Panc1 (cell line): Measurements from ENCODE around the gene CCM2L. TPM values are rescaled to one million over a fixed set of nuclear protein-coding genes. Genes with fewer than 3 reads are reported as not detected.
A peak's percentile ranks its signal among the peaks of the same experiment; 100 is the strongest.

Experiments used
- ATAC-seq: fragments of 200-7000 bp; cut with Tn5 transposase; 2 replicates; pipeline ENCODE4 v1.9.1; 2020; ENCODE audit warnings: mild to moderate bottlenecking, moderate library complexity
- BruUV-seq: library from RNA; stranded (reverse); fragments of 400-500 nt; replicated peaks from 2 replicates; lab custom pipeline; 2021; lab: Mats Ljungman, UMichigan
- CTCF ChIA-PET: fragments of 300-600 bp; sonication (Branson Sonifier 250); formaldehyde crosslinking; loops from one replicate; lab custom pipeline; 2022; ENCODE audit warnings: antibody characterized with exemption; lab: Charles Lee
- POLR2A ChIA-PET: fragments of 300-600 bp; sonication (Branson Sonifier 250); formaldehyde crosslinking; loops from one replicate; lab custom pipeline; 2022; ENCODE audit warnings: antibody characterized with exemption; lab: Charles Lee
- DNase-seq: peaks from one replicate; pipeline ENCODE4 v3.0.0-alpha.2; 2010; ENCODE audit warnings: low read depth, low spot score
- H3K27ac ChIP-seq: 2 replicates; pipeline ENCODE4 v1.5.1; 2011; ENCODE audit warnings: mild to moderate bottlenecking, low read length, inconsistent platforms
- H3K27me3 ChIP-seq: fragments of 200-500 bp; sonication (Bioruptor generic); 2 replicates; pipeline ENCODE4 v1.6.0; 2014; ENCODE audit warnings: low read length, inconsistent platforms; ENCODE audit not compliant: control insufficient read depth, insufficient read depth
- H3K36me3 ChIP-seq: fragments of 200-500 bp; sonication (Bioruptor generic); 2 replicates; pipeline ENCODE4 v1.5.1; 2014; ENCODE audit warnings: inconsistent platforms, mild to moderate bottlenecking, low read length, moderate library complexity; ENCODE audit not compliant: control insufficient read depth, insufficient read depth
- H3K4me1 ChIP-seq: 2 replicates; pipeline ENCODE4 v1.5.1; 2011; ENCODE audit warnings: inconsistent platforms, mild to moderate bottlenecking, low read length, moderate library complexity; ENCODE audit not compliant: control insufficient read depth, insufficient read depth
- H3K4me3 ChIP-seq, 2 experiments: 2 replicates each; pipeline ENCODE4 v1.5.1; 2011 to 2012; ENCODE audit warnings: low read depth in 2 of 2, low read length in 2 of 2, mild to moderate bottlenecking in 2 of 2, inconsistent platforms in 1 of 2, moderate library complexity in 1 of 2
- H3K9me3 ChIP-seq: fragments of 200-500 bp; sonication (Bioruptor generic); 2 replicates; pipeline ENCODE4 v1.5.1; 2014; ENCODE audit warnings: low read depth, mild to moderate bottlenecking, inconsistent platforms, low read length, moderate library complexity; ENCODE audit not compliant: control insufficient read depth, insufficient read depth
- POLR2AphosphoS5 ChIP-seq: IDR thresholded peaks from 2 replicates; pipeline ENCODE4 v1.6.1; 2012; ENCODE audit warnings: mild to moderate bottlenecking, low read depth, low read length, moderate library complexity
- SIN3A ChIP-seq: IDR thresholded peaks from 2 replicates; pipeline ENCODE4 v1.6.1; 2012; ENCODE audit warnings: low read depth, mild to moderate bottlenecking, low read length, moderate library complexity, borderline replicate concordance; ENCODE audit not compliant: insufficient read depth
- TCF7L2 ChIP-seq: IDR thresholded peaks from 2 replicates; pipeline ENCODE4 v1.6.1; 2011; ENCODE audit warnings: mild to moderate bottlenecking, low read depth, low read length, inconsistent platforms
- in situ Hi-C: cut with HindIII; loops from 2 replicates; pipeline ENCODE4 v1.10.0; 2016; ENCODE audit warnings: low sequenced_read_pairs, low pct_unique_long_range_greater_than_20kb
- intact Hi-C: fragments of 100-400 bp; cut with micrococcal nuclease; formaldehyde crosslinking; loops from one replicate; pipeline ENCODE4 v1.10.0; 2022; ENCODE audit not compliant: unreplicated experiment
- total RNA-seq: library from RNA; stranded (reverse); gene quantifications from one replicate; pipeline ENCODE4 v1.2.1, GENCODE V29; 2021; ENCODE audit not compliant: unreplicated experiment
- TF ChIP-seq, protein P1 (sequence below), 2 experiments: IDR thresholded peaks; 2 replicates each; pipeline ENCODE4 v1.6.1; 2011 to 2012; ENCODE audit warnings: low read depth in 2 of 2, control low read depth in 1 of 2, low read length in 1 of 2, mild to moderate bottlenecking in 1 of 2, moderate library complexity in 1 of 2; ENCODE audit not compliant: insufficient read depth in 1 of 2
- TF ChIP-seq, protein P2 (sequence below): fragments of 450-650 bp; IDR thresholded peaks from 2 replicates; pipeline ENCODE4 v1.5.1; 2017; ENCODE audit warnings: mild to moderate bottlenecking

The CCM2L gene
- total RNA-seq, 1 experiment from 2014 or later: 45.4 TPM

DNA sequence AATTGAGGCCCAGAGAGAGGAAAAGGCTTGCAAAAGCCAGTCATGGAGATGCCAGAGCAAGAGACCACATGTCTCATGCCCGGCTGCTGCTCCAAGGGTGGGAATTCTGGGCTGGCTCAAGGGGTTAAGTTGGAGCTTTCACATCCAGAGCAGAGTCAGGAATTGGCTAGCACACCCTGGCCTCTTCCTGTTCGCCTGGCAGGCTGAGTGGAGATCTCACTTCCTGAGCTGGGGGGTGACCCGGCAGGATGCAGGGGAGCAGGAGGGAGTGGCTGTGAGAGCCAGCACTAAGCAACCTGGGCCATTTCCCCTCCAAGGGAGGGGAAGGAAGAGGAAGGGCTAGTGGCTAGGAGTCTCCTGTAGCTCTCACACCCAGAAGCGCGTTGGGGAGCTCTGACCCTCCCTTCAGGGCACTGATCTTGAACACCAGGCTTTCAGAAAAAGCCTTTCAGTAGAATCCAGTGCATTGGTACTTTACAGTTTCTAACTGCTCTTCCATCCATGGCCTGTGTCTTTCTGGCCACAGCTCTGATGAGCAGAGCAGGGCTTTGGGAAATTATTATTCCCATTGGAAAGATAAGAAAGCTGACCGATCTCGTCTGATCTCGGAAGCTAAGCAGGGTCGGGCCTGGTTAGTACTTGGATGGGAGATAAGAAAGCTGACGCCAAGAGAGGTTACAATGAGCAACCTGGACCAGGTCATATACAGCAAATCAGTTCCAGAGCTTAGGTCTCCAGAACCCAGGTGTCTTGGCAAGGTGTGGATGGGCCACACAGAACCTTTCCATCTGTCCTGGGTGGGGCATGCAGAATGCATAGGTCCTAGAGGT lies 2.2 kb upstream of the CCM2L start:
- H3K27me3 ChIP-seq: no peaks in the 10 kb centered on the region
- POLR2A ChIA-PET: interaction anchor here (0.7 to 1.1 kb wide), 2 partner anchors 14 to 128 kb away, joined by 3 to 5 read pairs; no protein-coding TSS in a partner anchor
- ATAC-seq: no peak; the same call in 1 of the 2 replicates

DNA sequence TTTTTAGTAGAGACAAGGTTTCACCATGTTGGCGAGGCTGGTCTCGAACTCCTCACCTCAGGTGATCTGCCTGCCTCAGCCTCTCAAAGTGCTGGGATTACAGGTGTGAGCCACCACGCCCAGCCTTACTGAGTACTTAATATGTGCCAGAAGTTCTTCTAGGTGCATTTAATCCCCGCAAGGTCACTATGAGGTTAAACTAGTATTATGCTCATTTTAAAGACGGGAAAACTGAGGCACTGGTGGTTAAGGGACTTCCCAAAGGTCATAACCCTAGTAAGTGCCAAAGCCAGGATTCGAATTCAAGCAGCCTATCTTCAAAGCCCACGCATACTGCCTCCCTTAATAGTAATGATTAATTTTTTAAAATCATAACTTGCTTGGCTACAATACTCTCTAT lies 674 bp upstream of the CCM2L start:
- intact Hi-C loops: no loop called here
- peaks cover 29% of the 10 kb centered on the region for H3K4me1 ChIP-seq
- peak overlapping the region; percentile 62; the same call in 1 of the 2 replicates for H3K27ac ChIP-seq
- H3K4me3 ChIP-seq: no peak overlapping the region
- DNase-seq (no peak), ATAC-seq (no peak)
- no peaks in the 10 kb centered on the region for H3K36me3 ChIP-seq
- TF ChIP-seq TCF7L2 (no peak), POLR2AphosphoS5 (no peak), SIN3A (no peak)
- TF ChIP-seq, protein P1, sequence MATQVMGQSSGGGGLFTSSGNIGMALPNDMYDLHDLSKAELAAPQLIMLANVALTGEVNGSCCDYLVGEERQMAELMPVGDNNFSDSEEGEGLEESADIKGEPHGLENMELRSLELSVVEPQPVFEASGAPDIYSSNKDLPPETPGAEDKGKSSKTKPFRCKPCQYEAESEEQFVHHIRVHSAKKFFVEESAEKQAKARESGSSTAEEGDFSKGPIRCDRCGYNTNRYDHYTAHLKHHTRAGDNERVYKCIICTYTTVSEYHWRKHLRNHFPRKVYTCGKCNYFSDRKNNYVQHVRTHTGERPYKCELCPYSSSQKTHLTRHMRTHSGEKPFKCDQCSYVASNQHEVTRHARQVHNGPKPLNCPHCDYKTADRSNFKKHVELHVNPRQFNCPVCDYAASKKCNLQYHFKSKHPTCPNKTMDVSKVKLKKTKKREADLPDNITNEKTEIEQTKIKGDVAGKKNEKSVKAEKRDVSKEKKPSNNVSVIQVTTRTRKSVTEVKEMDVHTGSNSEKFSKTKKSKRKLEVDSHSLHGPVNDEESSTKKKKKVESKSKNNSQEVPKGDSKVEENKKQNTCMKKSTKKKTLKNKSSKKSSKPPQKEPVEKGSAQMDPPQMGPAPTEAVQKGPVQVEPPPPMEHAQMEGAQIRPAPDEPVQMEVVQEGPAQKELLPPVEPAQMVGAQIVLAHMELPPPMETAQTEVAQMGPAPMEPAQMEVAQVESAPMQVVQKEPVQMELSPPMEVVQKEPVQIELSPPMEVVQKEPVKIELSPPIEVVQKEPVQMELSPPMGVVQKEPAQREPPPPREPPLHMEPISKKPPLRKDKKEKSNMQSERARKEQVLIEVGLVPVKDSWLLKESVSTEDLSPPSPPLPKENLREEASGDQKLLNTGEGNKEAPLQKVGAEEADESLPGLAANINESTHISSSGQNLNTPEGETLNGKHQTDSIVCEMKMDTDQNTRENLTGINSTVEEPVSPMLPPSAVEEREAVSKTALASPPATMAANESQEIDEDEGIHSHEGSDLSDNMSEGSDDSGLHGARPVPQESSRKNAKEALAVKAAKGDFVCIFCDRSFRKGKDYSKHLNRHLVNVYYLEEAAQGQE (IDR thresholded peaks at IDR 0.05; ENCODE audit: insufficient read depth in 1 of 2, low read depth in 2 of 2, low read length in 1 of 2): no peak
- TF ChIP-seq, protein P2, sequence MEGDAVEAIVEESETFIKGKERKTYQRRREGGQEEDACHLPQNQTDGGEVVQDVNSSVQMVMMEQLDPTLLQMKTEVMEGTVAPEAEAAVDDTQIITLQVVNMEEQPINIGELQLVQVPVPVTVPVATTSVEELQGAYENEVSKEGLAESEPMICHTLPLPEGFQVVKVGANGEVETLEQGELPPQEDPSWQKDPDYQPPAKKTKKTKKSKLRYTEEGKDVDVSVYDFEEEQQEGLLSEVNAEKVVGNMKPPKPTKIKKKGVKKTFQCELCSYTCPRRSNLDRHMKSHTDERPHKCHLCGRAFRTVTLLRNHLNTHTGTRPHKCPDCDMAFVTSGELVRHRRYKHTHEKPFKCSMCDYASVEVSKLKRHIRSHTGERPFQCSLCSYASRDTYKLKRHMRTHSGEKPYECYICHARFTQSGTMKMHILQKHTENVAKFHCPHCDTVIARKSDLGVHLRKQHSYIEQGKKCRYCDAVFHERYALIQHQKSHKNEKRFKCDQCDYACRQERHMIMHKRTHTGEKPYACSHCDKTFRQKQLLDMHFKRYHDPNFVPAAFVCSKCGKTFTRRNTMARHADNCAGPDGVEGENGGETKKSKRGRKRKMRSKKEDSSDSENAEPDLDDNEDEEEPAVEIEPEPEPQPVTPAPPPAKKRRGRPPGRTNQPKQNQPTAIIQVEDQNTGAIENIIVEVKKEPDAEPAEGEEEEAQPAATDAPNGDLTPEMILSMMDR: no peak
- H3K9me3 ChIP-seq: no peaks in the 10 kb centered on the region
- POLR2A ChIA-PET: interaction anchor here (0.7 kb wide), 1 partner anchor 89 kb away, joined by 8 read pairs; no protein-coding TSS in a partner anchor
- BruUV-seq: no TSS peak
- in situ Hi-C loops: no loop called here
- CTCF ChIA-PET: no interaction called here
- no peaks in the 10 kb centered on the region for H3K27me3 ChIP-seq

More for the DNA sequence above, 2.2 kb upstream of the CCM2L start:
- CTCF ChIA-PET: no interaction called here
- Histone ChIP-seq H3K4me1 (peaks cover 29% of the 10 kb centered on the region), H3K27ac (peak overlapping the region; percentile 19; the same call in 1 of the 2 replicates), H3K9me3 (no peaks in the 10 kb centered on the region), H3K36me3 (no peaks in the 10 kb centered on the region), H3K4me3 (no peak overlapping the region)
- intact Hi-C loops: no loop called here
- no peak for DNase-seq
- in situ Hi-C loops: no loop called here
- TF ChIP-seq SIN3A (no peak), POLR2AphosphoS5 (no peak), TCF7L2 (no peak)
- TF ChIP-seq, protein P2: no peak
- TF ChIP-seq, protein P1 (IDR thresholded peaks at IDR 0.05; ENCODE audit: insufficient read depth in 1 of 2, low read depth in 2 of 2, low read length in 1 of 2): no peak
- no TSS peak for BruUV-seq
